NCI-H1694 (cell line): ENCODE measurements around the gene VIP.
"Not testable (repeated sequence)": the region's sequence is repeated elsewhere in the genome, so short reads cannot be mapped to it uniquely, and the experiment has no call there.

Experiments
- DNase-seq: peaks from one replicate; lab custom pipeline; 2025; lab: John Stamatoyannopoulos, UW

The VIP gene

DNA sequence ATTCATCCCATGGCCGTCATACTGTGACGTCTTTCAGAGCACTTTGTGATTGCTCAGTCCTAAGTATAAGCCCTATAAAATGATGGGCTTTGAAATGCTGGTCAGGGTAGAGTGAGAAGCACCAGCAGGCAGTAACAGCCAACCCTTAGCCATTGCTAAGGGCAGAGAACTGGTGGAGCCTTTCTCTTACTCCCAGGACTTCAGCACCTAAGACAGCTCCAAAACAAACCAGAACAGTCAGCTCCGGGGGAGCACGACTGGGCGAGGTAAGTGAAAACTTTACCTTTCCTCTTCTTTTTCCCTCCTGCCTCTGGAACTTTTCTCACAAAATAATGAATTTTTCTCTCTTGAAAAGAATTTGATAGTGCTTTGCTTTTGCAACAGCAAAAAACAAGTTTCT, at the start of gene VIP:
Gene VIP (plus strand): TSS at position 104 of the 400 bp plus-strand sequence. CDS start 1,381 bp downstream, outside the sequence.
- no peak for DNase-seq

- no peak for DNase-seq
These were observed 49.3 kb upstream of the VIP start for GRCh38 chr6:152701081-152701862.

- DNase-seq = no peak
These were observed 48.7 kb upstream of the VIP start for GRCh38 chr6:152701863-152702401.

DNA sequence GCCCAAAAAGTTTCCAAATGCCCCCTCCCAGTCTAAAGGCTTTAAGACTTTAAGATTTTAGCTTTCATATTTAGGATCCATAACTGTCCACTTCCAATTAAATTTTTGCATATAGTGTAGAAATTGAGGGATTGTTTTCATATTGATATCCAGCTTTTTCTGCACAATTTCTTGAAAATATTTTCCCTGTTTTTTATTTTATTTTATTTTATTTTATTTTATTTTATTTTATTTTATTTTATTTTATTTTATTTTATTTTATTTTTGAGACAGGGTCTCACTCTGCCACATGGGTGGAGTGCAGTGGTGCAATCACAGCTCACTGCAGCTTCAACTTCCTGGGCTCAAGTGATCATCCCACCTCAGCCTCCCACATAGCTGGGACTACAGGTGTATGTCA, 46.8 kb upstream of the VIP start:
- DNase-seq = not testable (repeated sequence)

GRCh38 chr6:152705327-152705726, 45.3 kb upstream of the VIP start:
- no peak for DNase-seq

DNA sequence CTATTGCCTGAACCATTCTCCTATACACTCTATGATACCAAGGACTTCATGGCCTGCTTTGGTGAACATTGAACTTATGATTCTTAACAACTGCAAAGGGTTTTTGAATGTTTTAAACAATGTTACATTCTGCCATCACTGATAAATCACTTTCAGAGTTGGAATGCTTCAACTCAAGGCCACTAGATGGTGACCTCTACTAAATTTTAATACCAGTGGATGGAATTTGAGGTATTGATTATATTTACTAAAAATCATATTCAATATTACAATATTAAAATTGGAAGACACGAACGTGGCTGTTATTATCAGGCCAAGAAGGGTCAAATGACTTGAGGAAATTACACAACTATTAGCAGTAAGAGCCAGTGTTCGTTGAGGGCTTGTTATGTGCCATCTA, 34.3 kb upstream of the VIP start:
- DNase-seq = no peak

- DNase-seq = no peak
These were observed 29.6 kb upstream of the VIP start for GRCh38 chr6:152720974-152721373.

GRCh38 chr6:152721956-152722355, 28.6 kb upstream of the VIP start:
- no peak for DNase-seq

- DNase-seq = no peak
These were observed 27.2 kb upstream of the VIP start for GRCh38 chr6:152723398-152723797.

DNA sequence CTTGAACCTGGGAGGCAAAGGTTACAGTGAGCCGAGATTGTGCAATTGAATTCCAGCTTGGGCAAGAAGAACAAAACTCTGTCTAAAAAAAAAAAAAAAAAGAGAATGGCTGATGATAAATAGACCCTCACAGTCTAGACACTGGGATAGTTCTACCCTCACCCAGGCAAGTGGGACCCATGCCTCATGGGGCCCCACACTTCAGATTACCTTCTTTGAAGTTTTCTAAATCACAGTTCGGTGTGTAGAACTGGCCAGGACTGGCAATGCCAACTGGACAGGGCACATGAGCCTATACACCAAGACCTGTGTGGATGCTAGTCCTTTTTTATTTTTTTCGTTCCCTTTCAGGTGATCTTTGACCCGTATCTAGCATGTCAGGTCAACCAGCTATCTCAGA, 24.3 kb upstream of the VIP start:
- DNase-seq = no peak

DNA sequence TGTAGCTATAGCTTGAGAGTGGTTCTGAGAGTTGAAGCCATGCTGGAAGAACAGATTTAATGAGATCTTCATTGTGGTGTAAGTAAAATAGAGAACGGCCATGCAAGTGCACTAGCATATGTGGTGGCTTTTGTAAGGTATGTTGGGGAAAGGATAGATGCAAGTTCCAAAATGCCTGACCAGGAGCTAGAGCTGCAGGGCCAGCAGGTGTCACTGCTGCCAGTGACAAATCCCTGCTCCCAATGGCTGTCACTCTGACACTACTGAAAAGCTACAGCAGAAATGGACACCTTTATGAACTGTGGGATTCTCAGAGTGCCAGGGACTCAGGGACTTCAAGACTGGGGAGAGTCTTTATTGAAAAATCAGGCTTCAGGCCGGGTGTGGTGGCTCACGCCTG, 23.1 kb upstream of the VIP start:
- no peak for DNase-seq

DNA sequence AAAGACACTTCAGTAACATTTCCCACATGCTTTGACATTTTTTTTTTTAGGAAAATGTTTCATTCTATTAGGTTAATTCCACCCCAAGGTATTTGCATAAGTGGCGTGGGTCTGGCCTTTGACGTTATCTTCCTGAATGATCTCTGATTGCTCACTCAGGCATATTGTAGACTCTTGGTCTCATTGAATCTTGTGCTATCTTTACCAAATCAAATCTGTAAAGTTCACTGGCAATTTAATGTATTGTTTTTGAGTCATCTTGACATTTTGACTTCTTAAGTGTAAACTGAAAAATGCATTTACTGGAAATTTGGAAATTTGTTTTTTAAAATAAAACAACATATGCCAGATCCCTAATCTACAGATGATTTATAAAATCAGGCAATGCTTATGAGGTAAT, 16.0 kb upstream of the VIP start:
- DNase-seq = no peak

DNA sequence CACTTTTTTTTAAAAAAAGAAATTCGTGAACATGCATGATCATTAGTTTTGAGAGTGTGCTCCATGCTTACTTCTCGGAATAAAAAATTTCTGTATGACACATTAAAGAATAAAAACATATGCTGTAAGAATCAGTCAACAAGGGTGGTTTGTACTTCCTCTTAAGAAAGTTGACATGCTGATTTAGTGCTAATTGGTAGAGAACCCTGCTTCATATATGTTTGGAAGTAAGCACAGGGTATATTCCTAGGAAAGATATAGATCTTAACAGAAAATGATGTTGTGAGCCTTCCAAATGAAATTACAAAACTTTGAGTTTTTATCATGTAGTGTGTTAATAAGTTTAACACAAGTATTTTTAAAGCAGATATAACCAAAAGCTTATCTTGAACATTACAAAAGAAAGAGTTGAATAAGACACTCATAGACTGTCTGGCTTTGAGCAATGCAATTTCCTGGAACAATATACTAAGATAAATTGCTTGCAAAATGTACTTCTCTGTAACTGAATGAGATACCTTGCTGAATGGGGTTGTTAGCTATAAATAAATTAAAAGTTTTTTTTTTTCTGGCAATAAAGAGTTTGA, 13.8 kb upstream of the VIP start:
- DNase-seq = no peak

- DNase-seq = no peak
These were observed 5.0 kb upstream of the VIP start for GRCh38 chr6:152745509-152746171.

DNA sequence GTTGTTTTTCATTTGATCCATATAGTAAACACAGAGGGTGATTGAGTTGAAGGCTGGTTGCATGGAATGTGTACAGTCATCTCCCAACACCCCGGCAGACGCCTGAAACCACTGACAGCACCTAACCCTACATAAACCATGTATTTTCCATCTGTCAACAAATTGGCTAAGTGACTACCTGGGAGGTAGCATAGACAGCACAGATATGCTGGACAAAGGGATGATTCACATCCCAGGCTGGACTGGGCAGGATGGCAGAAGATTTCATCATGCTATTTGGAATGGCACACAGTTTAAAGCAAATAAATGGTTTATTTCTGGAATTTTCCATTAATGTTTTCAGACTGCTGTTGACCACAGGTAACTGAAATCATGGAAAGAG, 4.4 kb upstream of the VIP start:
- DNase-seq = no peak

DNA sequence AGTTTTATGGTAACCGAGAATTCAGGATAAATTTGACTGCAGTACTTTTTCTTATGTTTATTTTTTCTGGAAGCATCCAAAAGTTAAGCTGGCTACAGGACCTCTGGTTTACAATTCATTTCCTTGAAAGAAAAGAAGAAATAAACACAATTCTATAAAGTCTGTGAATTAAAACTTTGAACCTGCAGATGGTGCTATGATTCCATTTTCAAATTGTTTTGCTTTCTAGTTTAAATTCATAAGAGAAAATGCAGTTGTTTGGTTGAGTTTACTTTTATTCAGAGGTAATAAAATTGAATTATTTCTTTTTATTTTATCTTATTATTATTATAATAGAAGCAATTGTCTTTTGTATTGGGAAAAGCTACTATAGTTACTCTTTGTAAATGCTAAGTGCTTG, 1.8 kb upstream of the VIP start:
- DNase-seq = no peak

- no peak for DNase-seq
These were observed 1.3 kb upstream of the VIP start for GRCh38 chr6:152749336-152749735.

DNA sequence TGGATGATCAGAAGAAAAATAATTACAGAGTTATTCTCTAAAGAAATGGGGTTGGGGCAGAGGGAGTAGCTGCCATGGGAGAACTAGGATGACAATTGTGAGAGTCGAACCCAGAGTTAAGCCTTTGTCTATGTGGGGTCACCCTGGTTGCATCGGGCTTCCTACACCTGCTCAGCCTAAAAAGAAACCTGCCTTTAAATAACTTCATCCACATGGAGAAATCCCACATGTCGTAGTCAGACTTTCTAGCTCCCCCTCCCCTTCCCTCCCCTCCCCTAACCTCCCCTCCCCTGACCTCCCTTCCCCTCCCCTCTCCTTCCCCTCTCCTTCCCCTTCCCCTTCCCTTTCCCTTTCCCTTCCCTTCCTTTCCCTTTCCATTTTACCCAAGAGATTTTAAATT, 14.7 kb downstream of the VIP start:
- no peak for DNase-seq

GRCh38 chr6:152769159-152769558, 18.6 kb downstream of the VIP start:
- DNase-seq = no peak

- DNase-seq = no peak
These were observed 19.4 kb downstream of the VIP start for GRCh38 chr6:152769993-152770392.

GRCh38 chr6:152771061-152771687, 20.6 kb downstream of the VIP start:
- DNase-seq = no peak

GRCh38 chr6:152775428-152775827, 24.8 kb downstream of the VIP start:
- no peak for DNase-seq

DNA sequence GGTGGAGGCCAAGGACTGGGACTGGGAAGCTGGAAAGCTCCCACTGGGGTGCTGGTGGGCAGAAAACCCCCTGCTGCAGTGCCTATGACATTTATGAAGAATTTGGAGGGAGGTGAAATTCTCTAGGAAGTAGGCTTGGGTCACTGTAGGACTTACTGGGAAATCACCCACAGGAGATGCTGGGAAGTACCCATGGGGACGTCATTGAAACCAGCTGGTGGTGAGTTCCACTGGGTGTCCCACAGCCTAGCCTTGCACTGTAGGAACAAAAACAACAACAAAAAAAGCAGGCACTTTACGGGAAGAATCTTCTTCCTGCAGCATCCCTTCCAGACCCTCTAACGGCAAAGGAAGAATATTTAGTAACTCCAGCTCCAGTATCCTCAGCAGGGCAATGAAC, 26.2 kb downstream of the VIP start:
- DNase-seq = no peak
